CD4-positive, alpha-beta T cell (primary cell): ENCODE measurements around the gene FGB. TPM values are rescaled to one million over a fixed set of nuclear protein-coding genes. Genes with fewer than 3 reads are reported as not detected.

Experiments used
- ATAC-seq: fragments of 200-7000 bp; cut with Tn5 transposase; one replicate; pipeline ENCODE4 v1.10.0; 2022; ENCODE audit warnings: mild to moderate bottlenecking; ENCODE audit not compliant: poor library complexity
- CTCF ChIA-PET: fragments of 350-600 bp; sonication (Branson Sonifier 250); formaldehyde crosslinking; loops from one replicate; lab custom pipeline; 2021; ENCODE audit warnings: antibody characterized with exemption, inconsistent platforms; lab: Charles Lee
- POLR2A ChIA-PET: fragments of 350-600 bp; sonication (Branson Sonifier 250); formaldehyde crosslinking; loops from one replicate; lab custom pipeline; 2021; ENCODE audit warnings: antibody characterized with exemption, inconsistent platforms; lab: Charles Lee
- DNase-seq, 14 experiments: peaks; one replicate each; pipeline ENCODE4 v3.0.0-alpha.2; 2013 to 2020; ENCODE audit warnings: mixed read lengths in 2 of 14
- H3K27ac ChIP-seq, 2 donors: one replicate each; pipeline versions ENCODE4 v1.5.1 to v1.7.0; 2013; ENCODE audit warnings: low read length in 2 of 2, low read depth in 1 of 2, mild to moderate bottlenecking in 1 of 2
- H3K27me3 ChIP-seq, 2 experiments: 1 replicate in 1 of 2; 2 replicates in 1 of 2; pipeline versions ENCODE4 v1.6.1 to v1.7.0; 2013; ENCODE audit warnings: low read length in 2 of 2, control low read depth in 1 of 2, mild to moderate bottlenecking in 1 of 2, moderate library complexity in 1 of 2; ENCODE audit not compliant: insufficient read depth in 2 of 2, control insufficient read depth in 1 of 2
- H3K36me3 ChIP-seq: one replicate; pipeline ENCODE4 v1.6.1; 2013; ENCODE audit warnings: low read length, control low read depth; ENCODE audit not compliant: insufficient read depth
- H3K4me1 ChIP-seq: one replicate; pipeline ENCODE4 v1.6.1; 2013; ENCODE audit warnings: low read length, control low read depth; ENCODE audit not compliant: insufficient read depth
- H3K4me3 ChIP-seq: one replicate; pipeline ENCODE4 v1.5.1; 2013; ENCODE audit warnings: mild to moderate bottlenecking, low read length, moderate library complexity
- H3K9me3 ChIP-seq, 2 experiments: 1 replicate in 1 of 2; 2 replicates in 1 of 2; pipeline versions ENCODE4 v1.6.1 to v1.7.0; 2013; ENCODE audit warnings: low read length in 2 of 2, mild to moderate bottlenecking in 2 of 2, control low read depth in 1 of 2, moderate library complexity in 1 of 2; ENCODE audit not compliant: control insufficient read depth in 1 of 2, insufficient read depth in 1 of 2
- H3K27ac Mint-ChIP-seq: one replicate; pipeline ENCODE4 v1.8.0; 2020; ENCODE audit warnings: mixed read lengths
- H3K27me3 Mint-ChIP-seq: one replicate; pipeline ENCODE4 v1.8.0; 2021; ENCODE audit warnings: mixed read lengths
- H3K36me3 Mint-ChIP-seq: one replicate; pipeline ENCODE4 v1.8.0; 2021; ENCODE audit warnings: low read depth, mixed read lengths
- H3K4me1 Mint-ChIP-seq: one replicate; pipeline ENCODE4 v1.8.0; 2021; ENCODE audit warnings: low read depth, mixed read lengths
- H3K4me3 Mint-ChIP-seq: one replicate; pipeline ENCODE4 v1.8.0; 2020; ENCODE audit warnings: mild to moderate bottlenecking, mixed read lengths
- H3K9me3 Mint-ChIP-seq: one replicate; pipeline ENCODE4 v1.8.0; 2020; ENCODE audit warnings: mixed read lengths
- CTCF ChIP-seq: fragments of 200-600 bp; IDR thresholded peaks from one replicate; pipeline ENCODE4 v1.8.0; 2022; ENCODE audit warnings: antibody characterized with exemption, mild to moderate bottlenecking
- intact Hi-C, 2 experiments: fragments of 100-400 bp; cut with DNase I in 1 of 2; cut with micrococcal nuclease in 1 of 2; formaldehyde crosslinking; loops; one replicate each; pipeline versions ENCODE4 v1.15.1 to v1.9.0; 2023 to 2025; cut with DNase I, micrococcal nuclease
- total RNA-seq, 174 experiments: library from RNA in 2 of 174; stranded (reverse) in 2 of 174; gene quantifications; one replicate each; pipeline ENCODE4 v1.2.3 and lab custom pipeline; 2021 to 2026

FGB gene
- total RNA-seq, 2 experiments from 2014 or later, result not detected

GRCh38 chr4:154519214-154519613 is 43.6 kb upstream of the FGB start:
- Histone ChIP-seq H3K4me3 (no peak overlapping the region), H3K9me3 (no peaks in the 10 kb centered on the region), H3K27ac (no peak overlapping the region), H3K4me1 (no peaks in the 10 kb centered on the region), H3K27me3 (peaks cover 0 to 17% of the 10 kb centered on the region in 2 experiments), H3K36me3 (no peaks in the 10 kb centered on the region)
- Mint-ChIP-seq H3K27ac (no peak overlapping the region), H3K4me3 (no peak overlapping the region), H3K4me1 (no peaks in the 10 kb centered on the region), H3K9me3 (no peaks in the 10 kb centered on the region), H3K36me3 (no peaks in the 10 kb centered on the region), H3K27me3 (peaks cover 63% of the 10 kb centered on the region)
- no peak for TF ChIP-seq CTCF
- POLR2A ChIA-PET, result no interaction called here
- DNase-seq (no peak), ATAC-seq (no peak)
- intact Hi-C loops, result no loop called here
- CTCF ChIA-PET, result no interaction called here

GRCh38 chr4:154521607-154522006 is 41.2 kb upstream of the FGB start:
- Mint-ChIP-seq H3K4me3 (no peak overlapping the region), H3K27me3 (peaks cover 64% of the 10 kb centered on the region), H3K36me3 (no peaks in the 10 kb centered on the region), H3K9me3 (no peaks in the 10 kb centered on the region), H3K4me1 (no peaks in the 10 kb centered on the region), H3K27ac (no peak overlapping the region)
- intact Hi-C loops, result no loop called here
- no peak for TF ChIP-seq CTCF
- DNase-seq (no peak), ATAC-seq (no peak)
- ChIA-PET POLR2A (no interaction called here), CTCF (no interaction called here)
- no peaks in the 10 kb centered on the region for H3K9me3 ChIP-seq
- H3K27ac ChIP-seq, result no peak overlapping the region
- H3K27me3 ChIP-seq, result peaks cover 0 to 21% of the 10 kb centered on the region in 2 experiments
- H3K36me3 ChIP-seq, result no peaks in the 10 kb centered on the region
- H3K4me3 ChIP-seq, result no peak overlapping the region
- H3K4me1 ChIP-seq, result no peaks in the 10 kb centered on the region

- TF ChIP-seq CTCF, result no peak
- DNase-seq (no peak), ATAC-seq (no peak)
- Mint-ChIP-seq H3K27ac (no peak overlapping the region), H3K4me3 (no peak overlapping the region), H3K36me3 (no peaks in the 10 kb centered on the region), H3K9me3 (no peaks in the 10 kb centered on the region), H3K4me1 (no peaks in the 10 kb centered on the region), H3K27me3 (peaks cover 39% of the 10 kb centered on the region)
- no peaks in the 10 kb centered on the region for H3K4me1 ChIP-seq
- intact Hi-C loops, result no loop called here
- no peak overlapping the region for H3K4me3 ChIP-seq
- H3K27me3 ChIP-seq, result peaks cover 0 to 11% of the 10 kb centered on the region in 2 experiments
- H3K36me3 ChIP-seq, result no peaks in the 10 kb centered on the region
- no peak overlapping the region for H3K27ac ChIP-seq
- ChIA-PET CTCF (no interaction called here), POLR2A (no interaction called here)
- H3K9me3 ChIP-seq, result no peaks in the 10 kb centered on the region
These were observed 36.7 kb upstream of the FGB start for GRCh38 chr4:154526151-154526550.
